Adrenal gland (tissue), 12 donors: ENCODE measurements around the gene TP53TG5. TPM values are rescaled to one million over a fixed set of nuclear protein-coding genes. Genes with fewer than 3 reads are reported as not detected.
A peak's percentile ranks its signal among the peaks of the same experiment; 100 is the strongest.

Source experiments
- DNase-seq, 7 donors: peaks; one replicate each; pipeline ENCODE4 v3.0.0-alpha.2; 2019 to 2020
- H3K27ac ChIP-seq, 5 donors: fragments of 200-600 bp; sonication (generic) in 4 of 5; 1 replicate in 3 of 5; 2 replicates in 2 of 5; pipeline versions ENCODE4 v1.5.1 to v1.8.0; 2016 to 2020; ENCODE audit warnings: mild to moderate bottlenecking in 1 of 5
- H3K27me3 ChIP-seq: fragments of 200-600 bp; 2 replicates; pipeline ENCODE4 v1.8.0; 2021
- H3K36me3 ChIP-seq, 2 donors: fragments of 200-600 bp; replicated peaks in 1 of 2; 1 replicate in 1 of 2; 2 replicates in 1 of 2; pipeline versions ENCODE4 v1.5.1 to v1.8.0; 2018 to 2022
- H3K4me1 ChIP-seq, 2 donors: fragments of 200-600 bp; replicated peaks in 1 of 2; 1 replicate in 1 of 2; 2 replicates in 1 of 2; pipeline versions ENCODE4 v1.5.1 to v1.8.0; 2018 to 2021
- H3K4me3 ChIP-seq, 4 donors: fragments of 200-600 bp; sonication (generic) in 3 of 4; one replicate each; pipeline ENCODE4 v1.5.1; 2016 to 2018
- H3K9me3 ChIP-seq, 3 donors: fragments of 200-600 bp; sonication (generic) in 1 of 3; replicated peaks in 1 of 3; 1 replicate in 2 of 3; 2 replicates in 1 of 3; pipeline versions ENCODE4 v1.5.1 to v1.8.0; 2016 to 2021
- CTCF ChIP-seq, 6 experiments: fragments of 450-650 bp in 4 of 6; fragments of 200-600 bp in 2 of 6; sonication (generic) in 1 of 6; IDR thresholded peaks; 1 replicate in 5 of 6; 2 replicates in 1 of 6; pipeline versions ENCODE4 v1.5.1 to v1.8.0; 2016 to 2021; ENCODE audit warnings: antibody characterized with exemption in 6 of 6, mild to moderate bottlenecking in 2 of 6, moderate library complexity in 1 of 6
- POLR2A ChIP-seq, 2 donors: fragments of 450-650 bp; IDR thresholded peaks; one replicate each; pipeline ENCODE4 v1.6.1; 2017; ENCODE audit warnings: antibody characterized with exemption in 2 of 2, mild to moderate bottlenecking in 2 of 2, moderate library complexity in 1 of 2
- WGBS, 4 donors: extraction: QIAGEN DNeasy Blood & Tissue Kit in 2 of 4; methylation state at CpG; one replicate each; pipeline versions ENCODE4 v1.1.5 to v1.1.7; 2013 to 2017; 5-methylcytosine and 5-hydroxymethylcytosine counted together
- intact Hi-C, 2 donors: fragments of 100-400 bp; cut with DNase I; formaldehyde crosslinking; loops; one replicate each; pipeline versions ENCODE4 v1.14.1 to v1.15.0; 2022 to 2023
- polyA plus RNA-seq, 3 donors: library from polyadenylated mRNA; stranded (reverse); fragments of 200-250 nt in 2 of 3; fragments of 350-450 nt in 1 of 3; fragmentation: Illumina TruSeq in 1 of 3; extraction: RNeasy Lipid Tissue Mini Kit (QIAGEN cat#74804) in 1 of 3; gene quantifications; one replicate each; pipeline ENCODE4 v1.2.3, GENCODE V29; 2013 to 2014
- total RNA-seq, 9 donors: library from RNA; depleted of rRNA in 4 of 9; stranded (reverse); fragments of >200 nt in 4 of 9; fragments of 120-200 nt in 1 of 9; fragmentation: NEBNext Ultra II Directional in 1 of 9; extraction: Animal tissue kit (Norgen Biotek cat#: 25700) in 1 of 9; gene quantifications; one replicate each; pipeline versions ENCODE4 v1.1.0 to v1.2.4, GENCODE V29; 2013 to 2023
- donor health status: healthy with polysubstance abuse.
- donor health status: Bipolar disorder and iron deficiency.
- donor health status: DM: yes; HTN: yes; CAD: no.
- donor health status: DM: no; HTN: no; CAD: no.
- donor health status: DM: no; HTN: no; CAD: no.
- donor health status: DM: yes; HTN: yes; CAD: no.

TP53TG5 gene
- total and polyA plus RNA-seq, 12 donors, result 0.24 to 0.78 (median 0.49) TPM; not detected in 8

GRCh38 chr20:45410887-45411286 lies 32.8 kb upstream of the TP53TG5 start:
- intact Hi-C loops, result no loop called here
- WGBS, 4 donors, result 33 to 54% (median 40%) methylated on average over 8 of the region's 8 CpGs
- Histone ChIP-seq H3K9me3 (no peaks in the 10 kb centered on the region), H3K27me3 (no peaks in the 10 kb centered on the region), H3K36me3 (peaks cover 0 to 12% of the 10 kb centered on the region in 2 donors), H3K27ac (peak overlapping the region in 4 of 5 donors; percentile 33 to 59 (median 36)), H3K4me3 (no peak overlapping the region), H3K4me1 (peaks cover under 1 to 29% of the 10 kb centered on the region in 2 donors)
- no peak for TF ChIP-seq CTCF (IDR thresholded peaks at IDR 0.05)
- no peak for TF ChIP-seq POLR2A (IDR thresholded peaks at IDR 0.05)
- peak in 1 of 7 donors; percentile 47 for DNase-seq

- no peak overlapping the region for H3K27ac ChIP-seq
- no peaks in the 10 kb centered on the region for H3K27me3 ChIP-seq
- no peak for DNase-seq
- TF ChIP-seq CTCF (IDR thresholded peaks at IDR 0.05) (no peak), POLR2A (IDR thresholded peaks at IDR 0.05) (no peak)
- no peaks in the 10 kb centered on the region for H3K9me3 ChIP-seq
- intact Hi-C loops, result no loop called here
- peaks cover 0 to 12% of the 10 kb centered on the region in 2 donors for H3K36me3 ChIP-seq
- WGBS, 4 donors, result 94 to 98% (median 97%) methylated on average over 7 of the region's 7 CpGs
- peaks cover 6 to 29% of the 10 kb centered on the region in 2 donors for H3K4me1 ChIP-seq
- no peak overlapping the region for H3K4me3 ChIP-seq
Observed at GRCh38 chr20:45409521-45410272, 31.6 kb upstream of the TP53TG5 start.

GRCh38 chr20:45408646-45409213 lies 30.6 kb upstream of the TP53TG5 start:
- no peak for DNase-seq
- Histone ChIP-seq H3K4me3 (no peak overlapping the region), H3K9me3 (no peaks in the 10 kb centered on the region), H3K27me3 (no peaks in the 10 kb centered on the region), H3K4me1 (peaks cover 6 to 29% of the 10 kb centered on the region in 2 donors), H3K36me3 (peaks cover 0 to 12% of the 10 kb centered on the region in 2 donors), H3K27ac (no peak overlapping the region)
- intact Hi-C loops, result no loop called here
- 74 to 81% (median 78%) methylated on average over 6 to 7 of the region's 7 CpGs for WGBS, 4 donors
- TF ChIP-seq CTCF (IDR thresholded peaks at IDR 0.05) (no peak), POLR2A (IDR thresholded peaks at IDR 0.05) (no peak)

GRCh38 chr20:45407783-45408645 lies 29.9 kb upstream of the TP53TG5 start, which contains the start of gene DBNDD2:
Gene DBNDD2 (plus strand): TSS chr20:45408289. CDS start chr20:45408468, 179 bp downstream.
- peaks cover 0 to 12% of the 10 kb centered on the region in 2 donors for H3K36me3 ChIP-seq
- no peaks in the 10 kb centered on the region for H3K27me3 ChIP-seq
- peak within 1 kb of the TSS; percentile 46 to 83 (median 56) for H3K4me3 ChIP-seq
- no peaks in the 10 kb centered on the region for H3K9me3 ChIP-seq
- H3K27ac ChIP-seq, result peak within 1 kb of the TSS in 4 of 5 donors; percentile 45 to 90 (median 74)
- WGBS, 4 donors, result 89 to 92% (median 91%) methylated on average over 17 to 21 of the region's 21 CpGs
- peaks cover 6 to 29% of the 10 kb centered on the region in 2 donors for H3K4me1 ChIP-seq
- TF ChIP-seq CTCF (IDR thresholded peaks at IDR 0.05), result no peak
- no peak for TF ChIP-seq POLR2A (IDR thresholded peaks at IDR 0.05)
- intact Hi-C loops, result no loop called here
- DNase-seq, result no peak
